Inflammatory macrophage treated with lipopolysaccharide for 4 hours (primary cell): ENCODE measurements around the gene FAM13A.
A peak's percentile ranks its signal among the peaks of the same experiment; 100 is the strongest.

ENCODE experiments used
- DNase-seq: peaks from one replicate; pipeline ENCODE4 v3.0.0-alpha.2; 2020

The FAM13A gene

GRCh38 chr4:88828842-88829571 lies 228.0 kb downstream of the FAM13A start:
- peak; percentile 38 for DNase-seq

GRCh38 chr4:88827442-88827841 lies 229.5 kb downstream of the FAM13A start:
- no peak for DNase-seq

GRCh38 chr4:88826771-88827170 lies 230.2 kb downstream of the FAM13A start:
- DNase-seq: peak; percentile 35

- DNase-seq: no peak
Measured at GRCh38 chr4:88825931-88826330, 231.1 kb downstream of the FAM13A start.

GRCh38 chr4:88823058-88823919 lies 233.7 kb downstream of the FAM13A start:
- peak; percentile 91 for DNase-seq

GRCh38 chr4:88822034-88822789 lies 234.8 kb downstream of the FAM13A start:
- no peak for DNase-seq

GRCh38 chr4:88821522-88821921 lies 235.5 kb downstream of the FAM13A start:
- no peak for DNase-seq

GRCh38 chr4:88820698-88821415 lies 236.1 kb downstream of the FAM13A start:
- DNase-seq: no peak

GRCh38 chr4:88819818-88820697 lies 236.9 kb downstream of the FAM13A start:
- DNase-seq: no peak

GRCh38 chr4:88818631-88819470 lies 238.1 kb downstream of the FAM13A start:
- peak; percentile 44 for DNase-seq

GRCh38 chr4:88817740-88818139 lies 239.2 kb downstream of the FAM13A start:
- DNase-seq: no peak

GRCh38 chr4:88816360-88816759 lies 240.6 kb downstream of the FAM13A start:
- no peak for DNase-seq

GRCh38 chr4:88814043-88814617 lies 242.9 kb downstream of the FAM13A start:
- no peak for DNase-seq

GRCh38 chr4:88813013-88813412 lies 244.0 kb downstream of the FAM13A start:
- no peak for DNase-seq

GRCh38 chr4:88812420-88812819 lies 244.6 kb downstream of the FAM13A start:
- DNase-seq: no peak

GRCh38 chr4:88811904-88812303 lies 245.1 kb downstream of the FAM13A start:
- DNase-seq: no peak

GRCh38 chr4:88810325-88810724 lies 246.7 kb downstream of the FAM13A start:
- DNase-seq: no peak

- DNase-seq: no peak
Measured at GRCh38 chr4:88809576-88810219, 247.3 kb downstream of the FAM13A start.

- DNase-seq: no peak
Measured at GRCh38 chr4:88809101-88809500, 247.9 kb downstream of the FAM13A start.

GRCh38 chr4:88807499-88807898 lies 249.5 kb downstream of the FAM13A start:
- no peak for DNase-seq
